DND-41 (cell line): Measurements from ENCODE around the gene ATP6V1C2.

Source experiments
- EZH2 ChIP-seq: IDR thresholded peaks from 3 replicates; pipeline ENCODE4 v1.6.1; 2012; ENCODE audit warnings: borderline replicate concordance, low read depth, mild to moderate bottlenecking, moderate library complexity, low read length, inconsistent platforms; ENCODE audit not compliant: severe bottlenecking
- TF ChIP-seq, protein P1 (sequence below): IDR thresholded peaks from 2 replicates; pipeline ENCODE4 v1.5.1; 2012; ENCODE audit warnings: borderline replicate concordance, low read length, moderate library complexity, mild to moderate bottlenecking; ENCODE audit not compliant: poor library complexity, severe bottlenecking; ENCODE audit errors: extremely low read depth

DNA sequence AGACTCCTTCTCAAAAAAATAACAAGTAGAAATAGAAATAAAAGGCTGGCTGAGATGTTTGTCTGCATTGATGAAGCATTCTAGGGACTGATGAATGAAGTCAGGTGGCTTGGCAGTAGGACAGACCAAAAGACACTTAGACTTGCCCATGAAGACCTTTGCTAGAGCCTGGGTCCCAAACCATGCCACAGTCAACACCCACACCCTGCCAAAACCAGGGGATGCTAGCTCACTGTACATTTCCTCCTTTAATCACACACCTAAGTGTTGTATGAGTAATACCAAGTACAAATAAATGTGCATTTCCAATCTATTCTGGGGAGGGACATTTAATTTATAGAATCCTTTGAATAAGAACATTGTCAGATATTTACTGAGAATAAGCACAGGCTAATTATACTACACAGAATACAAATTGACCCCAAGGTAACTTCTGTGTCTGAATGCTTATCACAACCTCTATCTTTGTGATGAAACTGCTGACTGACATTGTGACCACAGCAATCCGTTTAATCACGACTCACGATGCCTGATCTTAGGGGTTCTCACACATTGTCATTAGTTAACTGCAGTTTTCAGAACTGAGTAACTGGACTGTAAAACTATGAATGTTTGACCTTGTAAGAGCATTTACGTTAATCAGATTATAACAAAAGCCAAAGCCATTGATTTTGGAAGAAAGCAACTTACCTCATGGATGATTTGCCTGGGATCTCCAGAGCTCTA lies 21.2 kb upstream of the ATP6V1C2 start:
- TF ChIP-seq, protein P1, sequence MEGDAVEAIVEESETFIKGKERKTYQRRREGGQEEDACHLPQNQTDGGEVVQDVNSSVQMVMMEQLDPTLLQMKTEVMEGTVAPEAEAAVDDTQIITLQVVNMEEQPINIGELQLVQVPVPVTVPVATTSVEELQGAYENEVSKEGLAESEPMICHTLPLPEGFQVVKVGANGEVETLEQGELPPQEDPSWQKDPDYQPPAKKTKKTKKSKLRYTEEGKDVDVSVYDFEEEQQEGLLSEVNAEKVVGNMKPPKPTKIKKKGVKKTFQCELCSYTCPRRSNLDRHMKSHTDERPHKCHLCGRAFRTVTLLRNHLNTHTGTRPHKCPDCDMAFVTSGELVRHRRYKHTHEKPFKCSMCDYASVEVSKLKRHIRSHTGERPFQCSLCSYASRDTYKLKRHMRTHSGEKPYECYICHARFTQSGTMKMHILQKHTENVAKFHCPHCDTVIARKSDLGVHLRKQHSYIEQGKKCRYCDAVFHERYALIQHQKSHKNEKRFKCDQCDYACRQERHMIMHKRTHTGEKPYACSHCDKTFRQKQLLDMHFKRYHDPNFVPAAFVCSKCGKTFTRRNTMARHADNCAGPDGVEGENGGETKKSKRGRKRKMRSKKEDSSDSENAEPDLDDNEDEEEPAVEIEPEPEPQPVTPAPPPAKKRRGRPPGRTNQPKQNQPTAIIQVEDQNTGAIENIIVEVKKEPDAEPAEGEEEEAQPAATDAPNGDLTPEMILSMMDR: no peak
- no peak for TF ChIP-seq EZH2
